Activated CD4-positive, alpha-beta T cell treated with anti-CD3 and anti-CD28 coated beads for 36 hours (primary cell): ENCODE measurements around the gene HOXB1. TPM values are rescaled to one million over a fixed set of nuclear protein-coding genes. Genes with fewer than 3 reads are reported as not detected.

Experiments
- ATAC-seq: fragments of 200-7000 bp; cut with Tn5 transposase; one replicate; pipeline ENCODE4 v1.10.0; 2021; ENCODE audit warnings: mild to moderate bottlenecking, moderate library complexity
- CTCF ChIA-PET: fragments of 350-600 bp; sonication (Branson Sonifier 250); formaldehyde crosslinking; loops from one replicate; lab custom pipeline; 2021; ENCODE audit warnings: antibody characterized with exemption; lab: Charles Lee
- POLR2A ChIA-PET: fragments of 350-600 bp; sonication (Branson Sonifier 250); formaldehyde crosslinking; loops from one replicate; lab custom pipeline; 2021; ENCODE audit warnings: antibody characterized with exemption, inconsistent platforms; lab: Charles Lee
- DNase-seq: peaks from one replicate; pipeline ENCODE4 v3.0.0-alpha.2; 2020
- H3K27ac Mint-ChIP-seq: one replicate; pipeline ENCODE4 v1.8.0; 2021; ENCODE audit warnings: mixed read lengths
- H3K27me3 Mint-ChIP-seq: one replicate; pipeline ENCODE4 v1.8.0; 2021; ENCODE audit warnings: mixed read lengths
- H3K36me3 Mint-ChIP-seq: one replicate; pipeline ENCODE4 v1.8.0; 2021; ENCODE audit warnings: low read depth, mixed read lengths
- H3K4me1 Mint-ChIP-seq: one replicate; pipeline ENCODE4 v1.8.0; 2021; ENCODE audit warnings: mixed read lengths
- H3K4me3 Mint-ChIP-seq: one replicate; pipeline ENCODE4 v1.8.0; 2021; ENCODE audit warnings: mild to moderate bottlenecking, moderate library complexity, mixed read lengths
- H3K9me3 Mint-ChIP-seq: one replicate; pipeline ENCODE4 v1.8.0; 2021; ENCODE audit warnings: low read depth, mixed read lengths
- intact Hi-C, 2 experiments: fragments of 100-400 bp; cut with DNase I in 1 of 2; cut with micrococcal nuclease in 1 of 2; formaldehyde crosslinking; loops; one replicate each; pipeline versions ENCODE4 v1.14.2 to v1.15.1; 2022 to 2024; cut with DNase I, micrococcal nuclease
- total RNA-seq, 2 experiments: library from RNA; stranded (reverse); gene quantifications; one replicate each; pipeline ENCODE4 v1.2.3, GENCODE V29; 2021

The HOXB1 gene
- total RNA-seq, 2 experiments from 2014 or later: not detected

GRCh38 chr17:48558831-48559121, 28.0 kb upstream of the HOXB1 start:
- DNase-seq (no peak), ATAC-seq (no peak)
- Mint-ChIP-seq H3K36me3 (no peaks in the 10 kb centered on the region), H3K4me1 (peaks cover 2% of the 10 kb centered on the region), H3K4me3 (no peak overlapping the region), H3K9me3 (no peaks in the 10 kb centered on the region), H3K27me3 (peaks cover 37% of the 10 kb centered on the region), H3K27ac (no peak overlapping the region)
- CTCF ChIA-PET: no interaction called here
- intact Hi-C loops: no loop called here
- POLR2A ChIA-PET: no interaction called here

GRCh38 chr17:48558057-48558830, 27.4 kb upstream of the HOXB1 start:
- intact Hi-C loops: no loop called here
- H3K27ac Mint-ChIP-seq: no peak overlapping the region
- DNase-seq: no peak
- H3K36me3 Mint-ChIP-seq: no peaks in the 10 kb centered on the region
- H3K27me3 Mint-ChIP-seq: peaks cover 38% of the 10 kb centered on the region
- CTCF ChIA-PET: interaction anchor here (0.6 to 1.4 kb wide), 4 partner anchors 35 to 208 kb away, joined by 3 to 5 read pairs (median 4); no protein-coding TSS in a partner anchor
- H3K4me1 Mint-ChIP-seq: peaks cover 2% of the 10 kb centered on the region
- POLR2A ChIA-PET: no interaction called here
- no peaks in the 10 kb centered on the region for H3K9me3 Mint-ChIP-seq
- no peak for ATAC-seq
- no peak overlapping the region for H3K4me3 Mint-ChIP-seq

GRCh38 chr17:48556576-48557401, 26.0 kb upstream of the HOXB1 start:
- Mint-ChIP-seq H3K27me3 (peaks cover 30% of the 10 kb centered on the region), H3K9me3 (no peaks in the 10 kb centered on the region), H3K27ac (no peak overlapping the region), H3K4me1 (peaks cover 2% of the 10 kb centered on the region), H3K36me3 (no peaks in the 10 kb centered on the region), H3K4me3 (no peak overlapping the region)
- intact Hi-C loops: no loop called here
- ATAC-seq (no peak), DNase-seq (no peak)
- ChIA-PET POLR2A (no interaction called here), CTCF (interaction anchor here (0.9 to 1.7 kb wide), 6 partner anchors 10 to 207 kb away, joined by 3 to 5 read pairs (median 4); no protein-coding TSS in a partner anchor)

GRCh38 chr17:48556229-48556575, 25.4 kb upstream of the HOXB1 start:
- no peaks in the 10 kb centered on the region for H3K9me3 Mint-ChIP-seq
- intact Hi-C loops: no loop called here
- POLR2A ChIA-PET: no interaction called here

GRCh38 chr17:48555258-48556228, 24.7 kb upstream of the HOXB1 start:
- peak overlapping the region; percentile 53 for H3K4me3 Mint-ChIP-seq
- ChIA-PET CTCF (interaction anchor here (0.6 to 0.9 kb wide), 4 partner anchors 16 to 43 kb away, joined by 3 to 6 read pairs (median 4); no protein-coding TSS in a partner anchor), POLR2A (no interaction called here)
- H3K9me3 Mint-ChIP-seq: no peaks in the 10 kb centered on the region
- ATAC-seq: peak; percentile 55
- H3K27me3 Mint-ChIP-seq: peaks cover 30% of the 10 kb centered on the region
- intact Hi-C loops: loop anchor here in 1 of 2 experiments (2.0 kb wide), 1 partner anchor 63 kb away; no protein-coding TSS in a partner anchor
- peaks cover 2% of the 10 kb centered on the region for H3K4me1 Mint-ChIP-seq
- no peak overlapping the region for H3K27ac Mint-ChIP-seq
- DNase-seq: peak; percentile 23
- H3K36me3 Mint-ChIP-seq: no peaks in the 10 kb centered on the region

More at GRCh38 chr17:48556229-48556575, 25.4 kb upstream of the HOXB1 start:
- no peak for DNase-seq
- Mint-ChIP-seq H3K36me3 (no peaks in the 10 kb centered on the region), H3K27me3 (peaks cover 30% of the 10 kb centered on the region), H3K4me1 (peaks cover 2% of the 10 kb centered on the region), H3K27ac (no peak overlapping the region), H3K4me3 (no peak overlapping the region)
- no peak for ATAC-seq
- CTCF ChIA-PET: interaction anchor here (0.6 to 1.7 kb wide), 4 partner anchors 23 to 63 kb away, joined by 3 to 6 read pairs (median 4); no protein-coding TSS in a partner anchor

- ATAC-seq (no peak), DNase-seq (no peak)
- H3K4me3 Mint-ChIP-seq: peak overlapping the region; percentile 53
- peaks cover 30% of the 10 kb centered on the region for H3K27me3 Mint-ChIP-seq
- no peaks in the 10 kb centered on the region for H3K9me3 Mint-ChIP-seq
- H3K27ac Mint-ChIP-seq: no peak overlapping the region
- peaks cover 2% of the 10 kb centered on the region for H3K4me1 Mint-ChIP-seq
- intact Hi-C loops: loop anchor here in 1 of 2 experiments (2.0 kb wide), 1 partner anchor 62 kb away; no protein-coding TSS in a partner anchor
- ChIA-PET POLR2A (no interaction called here), CTCF (interaction anchor here (0.6 to 0.7 kb wide), 2 partner anchors 15 to 20 kb away, joined by 3 to 4 read pairs; no protein-coding TSS in a partner anchor)
- no peaks in the 10 kb centered on the region for H3K36me3 Mint-ChIP-seq
Measured at GRCh38 chr17:48554412-48555257, 23.8 kb upstream of the HOXB1 start.

- no peaks in the 10 kb centered on the region for H3K36me3 Mint-ChIP-seq
- peaks cover 2% of the 10 kb centered on the region for H3K4me1 Mint-ChIP-seq
- intact Hi-C loops: loop anchor here in 1 of 2 experiments (2.0 kb wide), 1 partner anchor 61 kb away; no protein-coding TSS in a partner anchor
- no peak for ATAC-seq
- H3K27me3 Mint-ChIP-seq: peaks cover 30% of the 10 kb centered on the region
- no peak overlapping the region for H3K4me3 Mint-ChIP-seq
- no peak for DNase-seq
- ChIA-PET CTCF (interaction anchor here (0.6 kb wide), 1 partner anchor 19 kb away, joined by 3 read pairs; no protein-coding TSS in a partner anchor), POLR2A (no interaction called here)
- H3K27ac Mint-ChIP-seq: no peak overlapping the region
- H3K9me3 Mint-ChIP-seq: no peaks in the 10 kb centered on the region
Measured at GRCh38 chr17:48553826-48554225, 23.0 kb upstream of the HOXB1 start.

- intact Hi-C loops: no loop called here
Measured at GRCh38 chr17:48553190-48553547, 22.4 kb upstream of the HOXB1 start.

GRCh38 chr17:48552466-48553189, 21.8 kb upstream of the HOXB1 start:
- ATAC-seq (no peak), DNase-seq (no peak)
- no peak overlapping the region for H3K4me3 Mint-ChIP-seq
- POLR2A ChIA-PET: no interaction called here
- H3K4me1 Mint-ChIP-seq: peaks cover 9% of the 10 kb centered on the region
- peaks cover 24% of the 10 kb centered on the region for H3K27me3 Mint-ChIP-seq
- intact Hi-C loops: no loop called here
- H3K36me3 Mint-ChIP-seq: no peaks in the 10 kb centered on the region
- CTCF ChIA-PET: no interaction called here
- H3K27ac Mint-ChIP-seq: no peak overlapping the region
- no peaks in the 10 kb centered on the region for H3K9me3 Mint-ChIP-seq

More at GRCh38 chr17:48553190-48553547, 22.4 kb upstream of the HOXB1 start:
- DNase-seq (no peak), ATAC-seq (no peak)
- H3K27me3 Mint-ChIP-seq: peaks cover 25% of the 10 kb centered on the region
- ChIA-PET POLR2A (no interaction called here), CTCF (no interaction called here)
- H3K4me3 Mint-ChIP-seq: no peak overlapping the region
- H3K27ac Mint-ChIP-seq: no peak overlapping the region
- H3K4me1 Mint-ChIP-seq: peaks cover 4% of the 10 kb centered on the region
- no peaks in the 10 kb centered on the region for H3K9me3 Mint-ChIP-seq
- no peaks in the 10 kb centered on the region for H3K36me3 Mint-ChIP-seq
